HUES48 (cell line): ENCODE measurements around the gene MACROD2.

Source experiments
- H3K27ac ChIP-seq: one replicate; pipeline ENCODE4 v1.7.0; 2013; ENCODE audit warnings: low read depth, low read length, inconsistent platforms
- H3K27me3 ChIP-seq: 2 replicates; pipeline ENCODE4 v1.6.1; 2013; ENCODE audit warnings: mild to moderate bottlenecking, low read length; ENCODE audit not compliant: control insufficient read depth, insufficient read depth
- H3K36me3 ChIP-seq: 2 replicates; pipeline ENCODE4 v1.6.1; 2013; ENCODE audit warnings: low read length; ENCODE audit not compliant: control insufficient read depth, insufficient read depth
- H3K4me1 ChIP-seq: 2 replicates; pipeline ENCODE4 v1.6.1; 2013; ENCODE audit warnings: mild to moderate bottlenecking, low read length; ENCODE audit not compliant: control insufficient read depth, insufficient read depth
- H3K4me3 ChIP-seq: 2 replicates; pipeline ENCODE4 v1.5.1; 2013; ENCODE audit warnings: mild to moderate bottlenecking, low read depth, low read length
- H3K9ac ChIP-seq: 2 replicates; pipeline ENCODE4 v1.6.1; 2013; ENCODE audit warnings: mild to moderate bottlenecking, low read depth, low read length, moderate library complexity
- H3K9me3 ChIP-seq: 2 replicates; pipeline ENCODE4 v1.6.1; 2013; ENCODE audit warnings: low read length; ENCODE audit not compliant: control insufficient read depth, insufficient read depth

The MACROD2 gene

DNA sequence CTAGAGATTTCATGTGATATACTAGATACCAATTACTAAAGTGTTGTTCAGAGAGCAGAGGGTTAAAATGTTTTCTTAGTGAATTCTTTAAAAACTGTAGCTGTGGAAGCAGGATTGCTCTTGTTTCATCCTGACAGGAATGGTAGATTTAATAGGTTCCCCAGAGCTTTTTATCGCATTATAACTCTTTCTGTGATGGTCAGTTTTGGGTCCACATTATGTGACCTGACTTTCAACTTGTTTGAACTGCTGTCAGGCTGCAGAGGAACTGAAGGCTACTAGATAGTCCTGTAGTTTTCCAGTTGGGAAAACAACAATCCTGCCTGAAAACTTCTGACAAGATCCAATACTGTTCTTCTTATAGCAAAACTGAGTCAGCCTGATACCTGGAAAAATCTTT, 671.4 kb downstream of the MACROD2 start:
- Histone ChIP-seq H3K27me3 (no peaks in the 10 kb centered on the region), H3K36me3 (no peaks in the 10 kb centered on the region), H3K9me3 (no peaks in the 10 kb centered on the region), H3K4me3 (no peak overlapping the region), H3K4me1 (peaks cover 6% of the 10 kb centered on the region; the same call in 1 of the 2 replicates), H3K9ac (no peak overlapping the region), H3K27ac (no peak overlapping the region)

DNA sequence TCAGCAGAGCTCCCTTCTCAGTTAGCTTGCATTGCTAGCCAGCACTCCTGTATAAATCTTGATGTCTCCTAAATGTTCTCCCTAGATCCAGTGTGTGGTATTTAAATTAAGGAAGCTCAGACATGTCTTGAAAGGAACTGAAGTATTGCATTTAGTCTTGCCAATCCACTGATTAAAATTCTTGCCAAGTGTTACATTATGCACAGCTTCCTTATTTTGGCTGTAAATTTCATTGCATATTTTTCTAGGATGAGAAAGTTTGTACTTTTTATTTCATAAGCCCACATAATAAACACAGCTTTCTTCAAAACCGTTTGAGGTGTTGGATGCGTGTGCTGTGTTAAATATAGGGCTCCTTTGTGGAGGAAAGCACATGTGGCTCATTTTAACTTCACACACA, 671.9 kb downstream of the MACROD2 start:
- H3K4me1 ChIP-seq, result peaks cover 6% of the 10 kb centered on the region; the same call in 1 of the 2 replicates
- no peaks in the 10 kb centered on the region for H3K9me3 ChIP-seq
- no peak overlapping the region for H3K4me3 ChIP-seq
- H3K9ac ChIP-seq, result no peak overlapping the region
- H3K36me3 ChIP-seq, result no peaks in the 10 kb centered on the region
- no peaks in the 10 kb centered on the region for H3K27me3 ChIP-seq
- no peak overlapping the region for H3K27ac ChIP-seq

DNA sequence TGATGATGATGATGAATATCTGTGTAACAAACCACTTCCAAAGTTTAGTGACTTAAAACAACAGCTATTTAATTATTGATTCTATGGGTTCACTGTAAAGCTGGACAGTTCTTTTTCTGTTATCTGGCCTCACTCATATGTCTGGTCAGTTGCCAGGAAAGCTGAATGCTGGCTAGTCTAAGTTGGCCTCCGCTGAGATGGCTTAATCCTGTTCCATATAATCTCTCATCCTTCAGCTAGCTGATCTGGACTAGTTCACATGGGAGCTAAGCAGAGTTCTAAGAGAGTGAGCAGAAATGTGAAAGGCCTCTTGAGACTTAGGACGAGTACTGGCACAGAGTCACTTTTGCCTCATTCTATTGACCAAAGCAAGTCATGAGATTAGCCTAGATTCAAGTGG, 676.8 kb downstream of the MACROD2 start:
- no peaks in the 10 kb centered on the region for H3K36me3 ChIP-seq
- H3K9ac ChIP-seq, result no peak overlapping the region
- no peaks in the 10 kb centered on the region for H3K27me3 ChIP-seq
- H3K4me1 ChIP-seq, result 0 out of 2 replicates have a peak, but pooled peaks cover under 1% of the 10 kb centered on the region
- H3K4me3 ChIP-seq, result no peak overlapping the region
- no peaks in the 10 kb centered on the region for H3K9me3 ChIP-seq
- H3K27ac ChIP-seq, result no peak overlapping the region

DNA sequence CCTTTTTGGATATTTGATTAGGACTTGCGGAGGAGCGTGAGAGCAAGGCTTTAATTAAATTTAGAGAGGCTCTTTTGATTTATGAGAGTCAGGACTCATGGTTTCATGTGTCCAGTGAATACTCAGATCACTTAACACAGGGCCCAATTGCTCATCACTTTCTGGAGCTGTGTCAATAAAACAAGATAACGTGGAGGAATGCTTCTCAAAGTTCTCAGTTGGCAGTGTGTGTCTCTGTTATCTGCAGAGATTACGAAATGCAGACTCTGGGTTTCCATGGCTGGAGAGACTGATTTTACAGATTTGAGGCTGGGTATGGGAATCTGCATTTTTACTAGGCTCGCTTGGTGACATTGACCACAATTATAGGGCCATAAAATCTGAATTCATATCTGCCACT, 677.8 kb downstream of the MACROD2 start:
- Histone ChIP-seq H3K4me1 (no peaks in the 10 kb centered on the region), H3K27me3 (no peaks in the 10 kb centered on the region), H3K9ac (no peak overlapping the region), H3K27ac (no peak overlapping the region), H3K36me3 (no peaks in the 10 kb centered on the region), H3K4me3 (no peak overlapping the region), H3K9me3 (no peaks in the 10 kb centered on the region)

DNA sequence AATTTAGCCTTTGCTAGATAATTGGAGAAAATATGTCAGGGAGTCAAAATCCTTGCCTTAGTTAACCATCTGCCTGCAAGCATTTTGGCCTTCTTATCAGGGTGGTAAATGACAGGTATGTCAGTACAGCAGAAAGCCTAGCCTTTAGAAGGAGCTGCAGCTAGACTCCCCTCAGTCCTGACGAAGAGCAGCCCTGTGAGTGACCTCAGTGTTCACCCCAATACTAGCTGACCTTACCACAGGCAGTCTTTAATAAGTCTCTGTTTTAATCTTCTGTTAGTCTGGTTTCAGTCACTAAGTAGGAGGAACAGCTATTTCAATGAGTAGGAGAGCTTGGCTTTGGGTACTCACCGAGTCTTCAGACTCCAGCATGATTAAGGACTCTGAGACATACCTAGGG, 682.1 kb downstream of the MACROD2 start:
- no peak overlapping the region for H3K4me3 ChIP-seq
- peaks cover 14% of the 10 kb centered on the region for H3K4me1 ChIP-seq
- H3K9me3 ChIP-seq, result no peaks in the 10 kb centered on the region
- no peaks in the 10 kb centered on the region for H3K36me3 ChIP-seq
- no peak overlapping the region for H3K27ac ChIP-seq
- H3K27me3 ChIP-seq, result no peaks in the 10 kb centered on the region
- no peak overlapping the region for H3K9ac ChIP-seq

DNA sequence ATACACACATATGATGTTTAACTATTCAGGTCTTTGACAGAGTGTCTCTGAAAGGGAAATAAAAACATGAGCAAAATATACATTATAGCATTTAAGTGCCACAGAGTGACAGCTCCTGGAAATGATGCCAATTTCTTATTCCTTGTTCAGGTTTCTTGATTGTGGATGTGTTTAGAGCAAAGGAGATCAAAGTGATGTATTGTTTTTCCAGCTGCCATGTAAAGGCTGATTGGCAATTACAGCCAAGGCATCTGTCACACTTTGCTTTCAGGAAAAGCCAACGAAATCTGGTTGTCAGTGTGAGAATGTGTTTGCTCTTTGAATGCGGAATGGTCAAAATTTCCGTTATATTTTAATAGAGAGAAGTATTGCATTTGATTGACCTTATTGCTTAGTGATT, 689.9 kb downstream of the MACROD2 start:
- Histone ChIP-seq H3K27ac (no peak overlapping the region), H3K27me3 (no peaks in the 10 kb centered on the region), H3K4me3 (no peak overlapping the region), H3K4me1 (peaks cover 4% of the 10 kb centered on the region), H3K9me3 (no peaks in the 10 kb centered on the region), H3K36me3 (no peaks in the 10 kb centered on the region), H3K9ac (no peak overlapping the region)

DNA sequence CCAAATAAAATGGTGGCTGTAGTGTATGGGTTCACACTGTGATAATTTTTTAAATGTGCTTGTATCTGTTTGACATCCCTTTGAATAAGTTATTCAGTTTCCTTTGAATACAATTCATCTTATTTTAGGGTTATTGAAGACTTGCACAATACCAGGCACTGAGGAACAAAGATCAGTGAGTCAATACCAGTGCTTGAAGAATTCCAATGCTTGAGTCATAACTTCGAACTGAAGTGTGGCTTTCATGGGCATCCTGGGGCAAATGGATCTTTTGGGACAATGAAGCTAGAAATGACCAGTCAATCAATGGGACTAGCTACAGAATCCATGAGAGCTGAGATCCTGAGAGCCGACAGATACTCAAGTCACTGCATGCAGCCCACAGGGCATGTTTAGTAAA, 692.0 kb downstream of the MACROD2 start:
- no peak overlapping the region for H3K9ac ChIP-seq
- no peaks in the 10 kb centered on the region for H3K9me3 ChIP-seq

DNA sequence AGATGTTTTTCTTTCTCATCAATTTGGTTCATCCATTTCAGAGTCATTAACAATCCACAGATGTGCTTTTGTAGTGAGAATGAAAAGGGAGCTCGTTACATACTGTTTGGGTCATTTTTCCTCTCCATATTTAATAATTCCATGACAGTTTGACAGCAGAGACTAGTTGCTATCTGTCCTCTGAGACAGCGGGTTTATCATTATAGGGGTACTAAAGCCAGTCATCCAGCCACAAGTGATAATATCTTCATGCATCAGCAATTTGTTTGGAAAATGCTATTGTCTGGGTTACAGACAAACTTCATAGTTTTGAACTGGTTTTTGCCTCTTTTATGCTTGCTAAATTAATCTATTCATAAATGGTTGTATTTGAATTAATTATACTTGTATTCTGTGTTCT, 692.7 kb downstream of the MACROD2 start:
- Histone ChIP-seq H3K9ac (no peak overlapping the region), H3K4me3 (no peak overlapping the region), H3K9me3 (no peaks in the 10 kb centered on the region)

More for the DNA sequence above, 692.0 kb downstream of the MACROD2 start:
- Histone ChIP-seq H3K4me3 (no peak overlapping the region), H3K4me1 (no peaks in the 10 kb centered on the region), H3K27ac (no peak overlapping the region), H3K27me3 (no peaks in the 10 kb centered on the region), H3K36me3 (no peaks in the 10 kb centered on the region)

DNA sequence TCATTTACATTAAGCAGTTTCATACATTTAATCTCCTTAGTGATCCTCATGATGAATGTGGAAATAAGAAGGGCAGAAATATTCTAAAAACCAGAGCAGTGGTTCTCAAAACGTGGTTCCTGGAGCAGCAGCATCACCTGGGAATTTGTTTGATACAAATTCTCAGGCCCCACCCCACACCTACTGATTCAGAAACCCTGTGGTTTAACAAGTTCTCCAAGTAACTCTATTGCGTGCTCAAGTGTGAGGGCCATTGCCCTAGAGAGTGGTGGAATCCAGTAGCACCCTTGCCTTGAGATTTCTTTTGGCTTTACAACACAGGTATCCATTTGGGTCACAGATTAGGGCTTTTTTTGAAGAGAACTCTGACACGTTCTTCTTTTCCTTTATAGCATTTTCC, 696.7 kb downstream of the MACROD2 start:
- H3K4me3 ChIP-seq, result no peak overlapping the region
- H3K27me3 ChIP-seq, result no peaks in the 10 kb centered on the region
- H3K36me3 ChIP-seq, result no peaks in the 10 kb centered on the region
- H3K4me1 ChIP-seq, result no peaks in the 10 kb centered on the region
- H3K9me3 ChIP-seq, result no peaks in the 10 kb centered on the region
- H3K27ac ChIP-seq, result no peak overlapping the region
- no peak overlapping the region for H3K9ac ChIP-seq

More for the DNA sequence above, 692.7 kb downstream of the MACROD2 start:
- Histone ChIP-seq H3K27ac (no peak overlapping the region), H3K4me1 (no peaks in the 10 kb centered on the region), H3K27me3 (no peaks in the 10 kb centered on the region), H3K36me3 (no peaks in the 10 kb centered on the region)

DNA sequence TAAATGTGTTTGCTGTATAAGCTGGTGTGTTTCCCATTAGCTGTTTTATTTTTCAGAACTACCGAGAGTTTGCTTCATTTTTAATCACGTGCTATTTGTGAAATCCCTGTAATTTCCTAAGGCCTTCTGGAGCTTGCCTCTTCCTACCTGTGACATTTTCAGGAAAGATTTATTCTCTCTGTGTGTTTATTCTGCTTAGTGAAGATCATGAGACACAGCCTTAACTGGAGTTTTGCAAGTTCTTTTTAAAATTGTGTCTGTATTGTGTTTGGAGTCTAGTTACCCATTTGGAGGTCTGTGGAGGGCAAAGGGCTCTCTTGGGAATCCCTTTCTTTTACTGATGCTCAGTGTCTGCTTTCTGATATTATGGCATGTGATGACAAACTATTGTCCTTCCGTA, 701.2 kb downstream of the MACROD2 start:
- Histone ChIP-seq H3K4me1 (peaks cover 4% of the 10 kb centered on the region; the same call in 1 of the 2 replicates), H3K4me3 (no peak overlapping the region), H3K27ac (no peak overlapping the region), H3K36me3 (no peaks in the 10 kb centered on the region), H3K9ac (no peak overlapping the region), H3K27me3 (no peaks in the 10 kb centered on the region), H3K9me3 (no peaks in the 10 kb centered on the region)

DNA sequence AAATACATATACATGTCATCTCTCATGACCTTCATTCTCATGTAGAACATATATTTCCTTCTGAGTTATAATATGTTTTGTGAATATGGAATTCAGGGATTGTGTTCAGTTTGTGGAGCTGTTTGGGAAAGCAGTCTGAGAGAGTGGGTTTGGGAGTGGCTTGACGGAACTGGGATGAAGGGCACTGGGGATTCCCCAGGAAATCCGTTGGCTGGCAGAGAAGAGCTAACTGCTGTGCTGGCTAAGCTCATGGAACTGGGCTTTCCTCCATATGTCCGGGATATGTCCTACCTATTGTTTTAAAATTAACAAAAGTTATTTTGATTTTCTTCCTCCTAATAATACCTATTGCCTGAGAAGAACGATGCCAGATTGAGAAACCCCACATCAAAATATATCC, 701.6 kb downstream of the MACROD2 start:
- H3K36me3 ChIP-seq, result no peaks in the 10 kb centered on the region
- no peak overlapping the region for H3K27ac ChIP-seq
- peaks cover 4% of the 10 kb centered on the region; the same call in 1 of the 2 replicates for H3K4me1 ChIP-seq
- H3K9ac ChIP-seq, result no peak overlapping the region
- H3K9me3 ChIP-seq, result no peaks in the 10 kb centered on the region
- H3K4me3 ChIP-seq, result no peak overlapping the region
- H3K27me3 ChIP-seq, result no peaks in the 10 kb centered on the region

DNA sequence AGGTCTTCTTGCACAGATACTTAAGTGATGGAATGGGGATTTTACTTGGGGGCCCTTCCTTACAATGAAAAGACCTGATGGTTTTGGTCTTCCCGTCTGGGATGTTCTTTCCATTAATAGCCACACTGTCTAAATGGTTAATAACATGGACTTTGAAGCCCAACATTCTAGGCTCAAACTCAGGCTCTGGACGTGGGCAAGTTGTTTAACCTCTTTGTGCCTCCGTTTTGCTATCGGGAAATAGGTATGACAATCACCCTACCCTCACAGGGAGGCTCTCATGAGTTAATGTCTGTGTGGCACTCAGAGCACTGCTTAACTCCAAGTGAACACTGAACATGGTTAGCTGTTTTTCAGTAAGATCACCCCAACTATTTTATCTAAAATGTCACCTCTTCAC, 702.8 kb downstream of the MACROD2 start:
- Histone ChIP-seq H3K27me3 (no peaks in the 10 kb centered on the region), H3K27ac (no peak overlapping the region), H3K36me3 (no peaks in the 10 kb centered on the region), H3K4me3 (no peak overlapping the region), H3K9me3 (no peaks in the 10 kb centered on the region), H3K9ac (no peak overlapping the region), H3K4me1 (peaks cover 4% of the 10 kb centered on the region; the same call in 1 of the 2 replicates)
